ENCODE measurements around the gene SLC51A. TPM values are rescaled to one million over a fixed set of nuclear protein-coding genes. Genes with fewer than 3 reads are reported as not detected.

SLC51A gene
- total RNA-seq, 1 experiment from 2014 or later = 6.9 TPM

- TF ChIP-seq USF1 (CRISPR knock-in tag; IDR thresholded peaks at IDR 0.05) (no peak), MYBL2 (CRISPR knock-in tag; IDR thresholded peaks at IDR 0.05) (no peak), ATF2 (CRISPR knock-in tag; IDR thresholded peaks at IDR 0.05; ENCODE audit: borderline replicate concordance, low read depth) (no peak), ARID4B (CRISPR knock-in tag; IDR thresholded peaks at IDR 0.05; ENCODE audit: borderline replicate concordance) (no peak)
Observed at GRCh38 chr3:196166741-196167140, 49.6 kb upstream of the SLC51A start (continued).

- POLR2A ChIA-PET = no interaction called here
- H3K4me1 Mint-ChIP-seq = peaks cover 3% of the 10 kb centered on the region; the same call in 1 of the 2 replicates
- no peaks in the 10 kb centered on the region; the same call in 1 of the 2 replicates for H3K9me3 Mint-ChIP-seq
- ATAC-seq (no peak), DNase-seq (ENCODE audit: low spot score) (no peak)
- TF ChIP-seq HMGA2 (CRISPR knock-in tag; IDR thresholded peaks at IDR 0.05) = no peak
- no peak for TF ChIP-seq MXD4 (CRISPR knock-in tag; IDR thresholded peaks at IDR 0.05; ENCODE audit: borderline replicate concordance)
- no peak for TF ChIP-seq ZNF232 (CRISPR knock-in tag; IDR thresholded peaks at IDR 0.05)
- no peak for TF ChIP-seq SMAD4 (CRISPR knock-in tag; IDR thresholded peaks at IDR 0.05)
- no peak for TF ChIP-seq HMGXB4 (CRISPR knock-in tag; IDR thresholded peaks at IDR 0.05)
- CTCF ChIA-PET = no interaction called here
- H3K4me3 Mint-ChIP-seq = no peak overlapping the region
- no peak overlapping the region for H3K27ac Mint-ChIP-seq
- no peaks in the 10 kb centered on the region for H3K36me3 Mint-ChIP-seq
- no peaks in the 10 kb centered on the region for H3K27me3 Mint-ChIP-seq (ENCODE audit: low read depth)
Observed at GRCh38 chr3:196168808-196169391, 47.4 kb upstream of the SLC51A start.

GRCh38 chr3:196169836-196170240, 46.5 kb upstream of the SLC51A start:
- Mint-ChIP-seq H3K27me3 (ENCODE audit: low read depth) (no peaks in the 10 kb centered on the region), H3K27ac (no peak overlapping the region), H3K9me3 (no peaks in the 10 kb centered on the region; the same call in 1 of the 2 replicates), H3K4me3 (no peak overlapping the region), H3K4me1 (peaks cover 3% of the 10 kb centered on the region; the same call in 1 of the 2 replicates), H3K36me3 (no peaks in the 10 kb centered on the region)
- DNase-seq (ENCODE audit: low spot score) = no peak
- POLR2A ChIA-PET = no interaction called here
- CTCF ChIA-PET = no interaction called here
- no peak for ATAC-seq
- TF ChIP-seq GABPB1 (CRISPR knock-in tag; IDR thresholded peaks at IDR 0.05) (no peak), ARID4B (CRISPR knock-in tag; IDR thresholded peaks at IDR 0.05; ENCODE audit: borderline replicate concordance) (no peak), ZNF671 (CRISPR knock-in tag; IDR thresholded peaks at IDR 0.05) (no peak), HMGXB4 (CRISPR knock-in tag; IDR thresholded peaks at IDR 0.05) (no peak), NFYB (CRISPR knock-in tag; conservative IDR thresholded peaks at IDR 0.05; ENCODE audit: low read depth) (no peak), ERG (CRISPR knock-in tag; IDR thresholded peaks at IDR 0.05) (no peak)
